Measurements from ENCODE around the gene CFDP1.

DNA sequence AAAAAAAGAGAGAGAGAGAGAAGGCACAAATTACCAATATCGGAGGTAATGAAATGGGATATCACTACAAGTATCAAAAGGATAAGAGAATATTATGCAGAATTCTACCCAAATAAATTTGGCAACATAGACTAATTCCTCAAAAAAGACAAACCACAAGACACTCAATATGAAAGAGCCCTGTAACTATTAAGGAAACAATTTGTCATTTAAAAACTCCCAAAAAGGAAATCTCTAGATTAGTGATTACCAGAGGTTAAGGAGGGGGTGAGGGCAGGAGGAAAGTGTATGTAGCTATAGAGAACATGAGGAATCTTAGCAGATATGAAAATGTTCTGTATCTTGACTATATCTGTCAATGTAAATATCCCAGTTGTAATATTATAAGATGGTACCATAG lies 54.0 kb downstream of the CFDP1 start:
- TF ChIP-seq FOXM1 (IDR thresholded peaks at IDR 0.05; ENCODE audit: borderline replicate concordance, low read depth) = no peak
- no peak for TF ChIP-seq EP300 (IDR thresholded peaks at IDR 0.05; ENCODE audit: borderline replicate concordance)
- TF ChIP-seq USF1 (IDR thresholded peaks at IDR 0.05) = no peak
- TF ChIP-seq MAX (IDR thresholded peaks at IDR 0.05) = no peak
- TF ChIP-seq ZBTB7A (IDR thresholded peaks at IDR 0.05; ENCODE audit: low read depth) = no peak
- no peak for TF ChIP-seq CEBPB (IDR thresholded peaks at IDR 0.05)
- TF ChIP-seq NFIC (IDR thresholded peaks at IDR 0.05) = no peak
- TF ChIP-seq, protein P1, sequence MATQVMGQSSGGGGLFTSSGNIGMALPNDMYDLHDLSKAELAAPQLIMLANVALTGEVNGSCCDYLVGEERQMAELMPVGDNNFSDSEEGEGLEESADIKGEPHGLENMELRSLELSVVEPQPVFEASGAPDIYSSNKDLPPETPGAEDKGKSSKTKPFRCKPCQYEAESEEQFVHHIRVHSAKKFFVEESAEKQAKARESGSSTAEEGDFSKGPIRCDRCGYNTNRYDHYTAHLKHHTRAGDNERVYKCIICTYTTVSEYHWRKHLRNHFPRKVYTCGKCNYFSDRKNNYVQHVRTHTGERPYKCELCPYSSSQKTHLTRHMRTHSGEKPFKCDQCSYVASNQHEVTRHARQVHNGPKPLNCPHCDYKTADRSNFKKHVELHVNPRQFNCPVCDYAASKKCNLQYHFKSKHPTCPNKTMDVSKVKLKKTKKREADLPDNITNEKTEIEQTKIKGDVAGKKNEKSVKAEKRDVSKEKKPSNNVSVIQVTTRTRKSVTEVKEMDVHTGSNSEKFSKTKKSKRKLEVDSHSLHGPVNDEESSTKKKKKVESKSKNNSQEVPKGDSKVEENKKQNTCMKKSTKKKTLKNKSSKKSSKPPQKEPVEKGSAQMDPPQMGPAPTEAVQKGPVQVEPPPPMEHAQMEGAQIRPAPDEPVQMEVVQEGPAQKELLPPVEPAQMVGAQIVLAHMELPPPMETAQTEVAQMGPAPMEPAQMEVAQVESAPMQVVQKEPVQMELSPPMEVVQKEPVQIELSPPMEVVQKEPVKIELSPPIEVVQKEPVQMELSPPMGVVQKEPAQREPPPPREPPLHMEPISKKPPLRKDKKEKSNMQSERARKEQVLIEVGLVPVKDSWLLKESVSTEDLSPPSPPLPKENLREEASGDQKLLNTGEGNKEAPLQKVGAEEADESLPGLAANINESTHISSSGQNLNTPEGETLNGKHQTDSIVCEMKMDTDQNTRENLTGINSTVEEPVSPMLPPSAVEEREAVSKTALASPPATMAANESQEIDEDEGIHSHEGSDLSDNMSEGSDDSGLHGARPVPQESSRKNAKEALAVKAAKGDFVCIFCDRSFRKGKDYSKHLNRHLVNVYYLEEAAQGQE (IDR thresholded peaks at IDR 0.05; ENCODE audit: low read depth) = no peak
- TF ChIP-seq YY1 (IDR thresholded peaks at IDR 0.05; ENCODE audit: low read depth) = no peak
